Measurements from ENCODE around the gene C9orf43. TPM values are rescaled to one million over a fixed set of nuclear protein-coding genes. Genes with fewer than 3 reads are reported as not detected.

Gene C9orf43
- total and polyA plus RNA-seq, 5 donors from 2014 or later = 0.12 to 0.48 (median 0.29) TPM; not detected in 1

- Mint-ChIP-seq H3K9me3 (peaks cover 0 to 2% (median 0%) of the 10 kb centered on the region in 7 donors), H3K27ac (peak overlapping the region in 1 of 3 donors; percentile 61), H3K4me3 (no peak overlapping the region), H3K4me1 (no peaks in the 10 kb centered on the region), H3K27me3 (no peaks in the 10 kb centered on the region), H3K36me3 (no peaks in the 10 kb centered on the region)
- no peak for ATAC-seq (ENCODE audit: low read depth in 2 of 2)
- peak in 1 of 3 donors; percentile 35 for DNase-seq
- H3K4me3 ChIP-seq (ENCODE audit: low read depth, low read length) = no peak overlapping the region
- H3K9me3 ChIP-seq (ENCODE audit: control insufficient read depth in 2 of 2, low read length in 2 of 2) = no peaks in the 10 kb centered on the region
- no peak overlapping the region for H3K27ac ChIP-seq (ENCODE audit: insufficient read depth, low read length, poor library complexity, severe bottlenecking)
- no peaks in the 10 kb centered on the region for H3K4me1 ChIP-seq (ENCODE audit: control insufficient read depth, insufficient read depth, low read length, poor library complexity, severe bottlenecking)
- H3K36me3 ChIP-seq (ENCODE audit: control insufficient read depth, insufficient read depth, low read length) = no peaks in the 10 kb centered on the region
- no peaks in the 10 kb centered on the region for H3K27me3 ChIP-seq (ENCODE audit: control insufficient read depth, insufficient read depth, low read length)
Measured at GRCh38 chr9:113454914-113455761, 44.6 kb downstream of the C9orf43 start.

DNA sequence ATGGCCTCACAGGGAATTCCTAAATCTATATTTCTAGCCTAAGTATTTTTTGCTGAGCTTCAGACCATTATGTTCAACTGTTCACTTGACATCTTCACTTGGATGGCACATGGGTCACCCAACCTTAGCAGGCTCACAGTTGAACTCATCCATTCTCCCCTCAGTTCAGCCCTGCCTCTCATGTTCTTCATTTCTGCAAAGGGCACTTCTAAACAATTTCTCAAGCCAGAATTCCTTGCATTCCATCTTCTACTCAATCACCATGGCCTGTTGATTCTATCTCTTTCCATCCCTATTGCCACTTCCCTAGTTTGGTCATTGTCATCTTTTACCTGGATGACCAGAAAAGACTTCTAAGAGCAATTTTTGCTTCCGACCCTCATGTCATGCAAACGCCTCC is 45.7 kb downstream of the C9orf43 start:
- ATAC-seq (ENCODE audit: low read depth in 2 of 2) = no peak

DNA sequence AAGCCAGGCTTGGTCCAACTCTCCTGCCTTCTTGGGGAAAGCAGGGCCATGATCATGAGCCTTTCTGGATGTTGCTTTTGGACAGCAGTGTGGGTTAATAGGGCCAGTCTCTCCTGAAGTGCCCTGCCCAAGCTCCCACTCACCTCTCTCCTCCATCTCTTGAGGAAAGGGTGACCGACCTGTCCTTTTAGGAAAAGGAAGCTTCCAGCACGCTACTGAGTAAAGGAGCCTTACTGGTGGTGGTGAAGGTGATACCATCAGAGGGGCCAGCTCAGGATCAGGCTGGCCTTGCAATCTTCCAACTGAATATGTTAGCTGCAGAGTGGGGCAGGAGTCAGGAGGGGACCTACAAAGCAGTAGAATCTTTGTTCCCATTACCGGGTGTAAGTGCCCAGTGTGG is 50.7 kb downstream of the C9orf43 start:
- Mint-ChIP-seq H3K4me3 (no peak overlapping the region), H3K9me3 (peaks cover 0 to 1% (median 0%) of the 10 kb centered on the region in 7 donors), H3K36me3 (no peaks in the 10 kb centered on the region), H3K4me1 (no peaks in the 10 kb centered on the region), H3K27ac (no peak overlapping the region), H3K27me3 (no peaks in the 10 kb centered on the region)
- no peak for ATAC-seq (ENCODE audit: low read depth in 2 of 2)
- no peaks in the 10 kb centered on the region for H3K27me3 ChIP-seq (ENCODE audit: control insufficient read depth, insufficient read depth, low read length)
- H3K4me3 ChIP-seq (ENCODE audit: low read depth, low read length) = no peak overlapping the region
- H3K4me1 ChIP-seq (ENCODE audit: control insufficient read depth, insufficient read depth, low read length, poor library complexity, severe bottlenecking) = no peaks in the 10 kb centered on the region
- DNase-seq = no peak
- H3K9me3 ChIP-seq (ENCODE audit: control insufficient read depth in 2 of 2, low read length in 2 of 2) = no peaks in the 10 kb centered on the region
- no peaks in the 10 kb centered on the region for H3K36me3 ChIP-seq (ENCODE audit: control insufficient read depth, insufficient read depth, low read length)
- H3K27ac ChIP-seq (ENCODE audit: insufficient read depth, low read length, poor library complexity, severe bottlenecking) = no peak overlapping the region

More for the DNA sequence above, 45.7 kb downstream of the C9orf43 start:
- Mint-ChIP-seq H3K4me3 (no peak overlapping the region), H3K36me3 (no peaks in the 10 kb centered on the region), H3K9me3 (peaks cover 0 to 2% (median 0%) of the 10 kb centered on the region in 7 donors), H3K27ac (peak overlapping the region in 1 of 3 donors; percentile 20), H3K4me1 (no peaks in the 10 kb centered on the region), H3K27me3 (no peaks in the 10 kb centered on the region)
- no peak overlapping the region for H3K27ac ChIP-seq (ENCODE audit: insufficient read depth, low read length, poor library complexity, severe bottlenecking)
- DNase-seq = no peak
- H3K4me3 ChIP-seq (ENCODE audit: low read depth, low read length) = no peak overlapping the region
- no peaks in the 10 kb centered on the region for H3K27me3 ChIP-seq (ENCODE audit: control insufficient read depth, insufficient read depth, low read length)
- H3K4me1 ChIP-seq (ENCODE audit: control insufficient read depth, insufficient read depth, low read length, poor library complexity, severe bottlenecking) = no peaks in the 10 kb centered on the region
- no peaks in the 10 kb centered on the region for H3K9me3 ChIP-seq (ENCODE audit: control insufficient read depth in 2 of 2, low read length in 2 of 2)
- H3K36me3 ChIP-seq (ENCODE audit: control insufficient read depth, insufficient read depth, low read length) = no peaks in the 10 kb centered on the region

DNA sequence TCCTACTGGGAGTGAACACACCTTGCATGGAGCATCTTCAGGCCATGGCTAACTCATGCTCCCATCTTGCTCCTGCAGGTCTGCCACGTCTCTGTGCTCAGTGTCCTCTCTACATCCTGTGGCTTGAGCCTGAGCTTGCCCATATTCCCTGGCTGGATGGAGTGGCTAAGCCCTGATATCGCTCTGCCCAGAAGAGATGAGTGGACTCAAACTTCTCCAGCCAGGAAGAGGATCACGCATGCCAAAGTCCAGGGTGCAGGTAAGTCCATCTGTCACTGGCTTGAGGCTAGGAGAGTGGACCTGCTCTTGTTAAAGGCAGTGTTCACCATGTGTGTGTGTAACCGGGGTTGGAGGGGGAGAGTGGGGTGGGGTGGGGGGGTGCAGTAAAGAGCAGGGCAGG is 51.4 kb downstream of the C9orf43 start:
- Mint-ChIP-seq H3K9me3 (no peaks in the 10 kb centered on the region), H3K36me3 (no peaks in the 10 kb centered on the region), H3K4me1 (no peaks in the 10 kb centered on the region), H3K27me3 (no peaks in the 10 kb centered on the region), H3K4me3 (no peak overlapping the region), H3K27ac (no peak overlapping the region)
- no peaks in the 10 kb centered on the region for H3K9me3 ChIP-seq (ENCODE audit: control insufficient read depth in 2 of 2, low read length in 2 of 2)
- no peak overlapping the region for H3K4me3 ChIP-seq (ENCODE audit: low read depth, low read length)
- no peaks in the 10 kb centered on the region for H3K36me3 ChIP-seq (ENCODE audit: control insufficient read depth, insufficient read depth, low read length)
- ATAC-seq (ENCODE audit: low read depth in 2 of 2) (no peak), DNase-seq (no peak)
- no peak overlapping the region for H3K27ac ChIP-seq (ENCODE audit: insufficient read depth, low read length, poor library complexity, severe bottlenecking)
- H3K4me1 ChIP-seq (ENCODE audit: control insufficient read depth, insufficient read depth, low read length, poor library complexity, severe bottlenecking) = no peaks in the 10 kb centered on the region
- H3K27me3 ChIP-seq (ENCODE audit: control insufficient read depth, insufficient read depth, low read length) = no peaks in the 10 kb centered on the region

GRCh38 chr9:113462781-113463286 is 52.3 kb downstream of the C9orf43 start:
- no peaks in the 10 kb centered on the region for H3K27me3 ChIP-seq (ENCODE audit: control insufficient read depth, insufficient read depth, low read length)
- no peak overlapping the region for H3K4me3 ChIP-seq (ENCODE audit: low read depth, low read length)
- no peaks in the 10 kb centered on the region for H3K4me1 Mint-ChIP-seq
- H3K9me3 Mint-ChIP-seq = peaks cover 0 to 2% (median 0%) of the 10 kb centered on the region in 7 donors
- H3K27ac ChIP-seq (ENCODE audit: insufficient read depth, low read length, poor library complexity, severe bottlenecking) = no peak overlapping the region
- DNase-seq = no peak
- no peaks in the 10 kb centered on the region for H3K27me3 Mint-ChIP-seq
- no peak overlapping the region for H3K27ac Mint-ChIP-seq
- no peaks in the 10 kb centered on the region for H3K36me3 Mint-ChIP-seq
- H3K9me3 ChIP-seq (ENCODE audit: control insufficient read depth in 2 of 2, low read length in 2 of 2) = no peaks in the 10 kb centered on the region
- no peaks in the 10 kb centered on the region for H3K4me1 ChIP-seq (ENCODE audit: control insufficient read depth, insufficient read depth, low read length, poor library complexity, severe bottlenecking)
- no peak for ATAC-seq (ENCODE audit: low read depth in 2 of 2)
- no peaks in the 10 kb centered on the region for H3K36me3 ChIP-seq (ENCODE audit: control insufficient read depth, insufficient read depth, low read length)
- no peak overlapping the region for H3K4me3 Mint-ChIP-seq

GRCh38 chr9:113463418-113464285 is 53.1 kb downstream of the C9orf43 start, which contains the start of gene RGS3:
Gene RGS3, plus strand, starts transcription at chr9:113463727. Its CDS starts 76 bp downstream, at chr9:113463803.
- no peak within 1 kb of the TSS for H3K4me3 Mint-ChIP-seq
- Histone ChIP-seq H3K4me1 (ENCODE audit: control insufficient read depth, insufficient read depth, low read length, poor library complexity, severe bottlenecking) (no peaks in the 10 kb centered on the region), H3K27ac (ENCODE audit: insufficient read depth, low read length, poor library complexity, severe bottlenecking) (no peak within 1 kb of the TSS), H3K4me3 (ENCODE audit: low read depth, low read length) (no peak within 1 kb of the TSS), H3K9me3 (ENCODE audit: control insufficient read depth in 2 of 2, low read length in 2 of 2) (no peaks in the 10 kb centered on the region), H3K36me3 (ENCODE audit: control insufficient read depth, insufficient read depth, low read length) (no peaks in the 10 kb centered on the region), H3K27me3 (ENCODE audit: control insufficient read depth, insufficient read depth, low read length) (no peaks in the 10 kb centered on the region)
- no peak for ATAC-seq (ENCODE audit: low read depth in 2 of 2)
- no peak within 1 kb of the TSS for H3K27ac Mint-ChIP-seq
- no peaks in the 10 kb centered on the region for H3K4me1 Mint-ChIP-seq
- peaks cover 2% of the 10 kb centered on the region for H3K27me3 Mint-ChIP-seq
- no peaks in the 10 kb centered on the region for H3K36me3 Mint-ChIP-seq
- H3K9me3 Mint-ChIP-seq = peaks cover 0 to 5% (median 0%) of the 10 kb centered on the region in 7 donors
- no peak for DNase-seq

- no peaks in the 10 kb centered on the region for H3K36me3 Mint-ChIP-seq
- Histone ChIP-seq H3K36me3 (ENCODE audit: control insufficient read depth, insufficient read depth, low read length) (no peaks in the 10 kb centered on the region), H3K27me3 (ENCODE audit: control insufficient read depth, insufficient read depth, low read length) (no peaks in the 10 kb centered on the region), H3K27ac (ENCODE audit: insufficient read depth, low read length, poor library complexity, severe bottlenecking) (no peak overlapping the region), H3K9me3 (ENCODE audit: control insufficient read depth in 2 of 2, low read length in 2 of 2) (no peaks in the 10 kb centered on the region), H3K4me1 (ENCODE audit: control insufficient read depth, insufficient read depth, low read length, poor library complexity, severe bottlenecking) (no peaks in the 10 kb centered on the region), H3K4me3 (ENCODE audit: low read depth, low read length) (no peak overlapping the region)
- no peak overlapping the region for H3K27ac Mint-ChIP-seq
- no peak for DNase-seq
- no peak for ATAC-seq (ENCODE audit: low read depth in 2 of 2)
- no peak overlapping the region for H3K4me3 Mint-ChIP-seq
- peaks cover 5% of the 10 kb centered on the region for H3K27me3 Mint-ChIP-seq
- H3K4me1 Mint-ChIP-seq = no peaks in the 10 kb centered on the region
- peaks cover 0 to 5% (median 0%) of the 10 kb centered on the region in 7 donors for H3K9me3 Mint-ChIP-seq
Measured at GRCh38 chr9:113464286-113464660, 53.7 kb downstream of the C9orf43 start.
